Fibroblast of upper back skin (primary cell): ENCODE results near the gene AIRE.
"Not testable (repeated sequence)": the region's sequence is repeated elsewhere in the genome, so short reads cannot be mapped to it uniquely, and the experiment has no call there.

ENCODE experiments used
- DNase-seq: peaks from one replicate; pipeline ENCODE4 v3.0.0-alpha.2; 2013

Gene AIRE

DNA sequence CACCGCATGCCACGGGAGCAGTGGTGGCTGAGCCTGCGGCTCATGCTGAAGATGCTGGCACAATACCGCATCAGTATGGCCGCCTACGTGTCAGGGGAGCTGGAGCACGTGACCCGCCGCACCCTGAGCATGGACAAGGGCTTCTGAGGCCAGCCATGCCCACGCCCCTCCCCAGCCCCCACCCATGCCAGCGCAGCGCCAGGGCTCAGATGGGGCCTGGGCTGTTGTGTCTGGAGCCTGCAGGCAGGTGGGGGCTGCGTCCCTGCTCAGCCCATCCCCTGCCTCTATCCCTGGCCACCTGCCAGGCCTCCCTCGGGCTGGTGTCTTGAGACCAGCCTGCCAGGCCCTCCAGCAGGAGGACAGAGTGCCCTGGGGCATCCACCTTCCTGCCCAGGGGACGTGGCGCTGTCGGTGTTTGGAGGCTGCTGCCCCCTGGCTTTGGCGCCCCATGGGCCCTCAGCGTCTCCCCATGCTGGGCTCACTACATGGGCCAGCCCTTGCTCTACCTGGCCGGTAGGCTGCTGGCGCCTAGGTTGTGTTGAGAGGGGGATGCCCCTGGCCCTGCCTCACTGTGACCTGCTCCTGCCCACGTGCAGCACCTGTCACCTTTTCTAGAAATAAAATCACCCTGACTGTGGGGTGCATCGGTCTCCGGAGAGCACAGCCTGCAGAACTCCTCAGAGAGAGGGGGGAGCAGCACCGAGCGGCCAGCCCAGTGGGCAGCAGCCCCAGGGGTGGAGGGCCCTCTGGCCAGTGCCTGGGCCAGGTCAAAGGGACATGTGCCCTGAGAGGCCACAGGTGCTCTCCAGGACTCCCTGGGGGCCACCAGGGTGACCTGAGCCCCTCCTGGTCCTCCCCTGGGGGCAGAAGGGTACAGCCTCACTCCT, 41.3 kb downstream of the AIRE start:
- DNase-seq: no peak

DNA sequence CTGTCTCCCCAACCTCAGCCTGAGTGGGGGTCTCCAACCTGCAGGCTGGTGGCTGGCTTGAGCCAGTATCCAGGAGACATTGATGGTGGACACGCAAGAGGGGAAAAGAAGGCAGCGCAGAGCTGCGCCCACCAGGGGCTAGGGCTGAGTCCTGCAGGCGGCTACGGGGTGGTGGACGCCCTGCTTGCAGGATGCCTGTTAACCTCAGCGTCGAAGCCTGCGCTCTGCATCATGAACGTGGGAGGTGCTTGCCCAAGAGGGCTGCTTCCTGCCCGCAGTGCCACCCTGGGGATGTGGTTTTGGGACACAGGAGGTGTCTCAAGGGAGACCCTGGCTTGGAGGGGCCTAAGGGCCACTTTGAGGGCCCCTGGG, 41.9 kb downstream of the AIRE start:
- no peak for DNase-seq

DNA sequence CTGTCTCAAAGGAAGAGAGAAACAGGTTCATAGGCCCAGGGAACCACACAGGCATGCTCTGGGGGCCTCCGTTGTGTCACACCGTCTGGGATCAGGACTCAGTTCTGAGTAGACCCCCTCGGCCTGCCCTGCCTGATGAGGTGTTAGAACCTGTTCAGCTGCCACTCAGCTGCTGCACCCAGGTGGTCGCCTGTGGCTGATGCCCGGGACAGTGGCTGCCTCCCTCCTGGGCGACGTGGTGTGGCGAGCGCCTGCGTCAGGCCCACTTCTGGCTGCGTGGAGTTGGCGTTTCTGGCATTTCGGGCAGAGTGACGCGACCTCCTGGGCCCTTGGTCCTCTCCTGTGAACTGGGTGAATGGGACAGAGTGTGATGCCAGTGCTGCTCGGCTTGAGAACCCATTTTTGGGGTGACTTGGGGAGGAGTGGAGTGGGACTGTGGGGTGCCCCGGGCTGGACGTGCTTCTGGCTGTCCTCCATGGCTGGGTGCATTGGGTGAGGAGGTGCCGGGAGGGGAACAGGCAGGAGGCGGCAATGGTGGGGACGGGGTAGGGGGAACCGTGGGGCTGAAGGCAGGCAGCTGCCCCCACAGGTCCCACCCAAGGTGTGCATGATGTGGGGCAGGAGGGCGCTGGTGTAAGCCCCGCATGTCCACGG, 42.7 kb downstream of the AIRE start:
- no peak for DNase-seq

DNA sequence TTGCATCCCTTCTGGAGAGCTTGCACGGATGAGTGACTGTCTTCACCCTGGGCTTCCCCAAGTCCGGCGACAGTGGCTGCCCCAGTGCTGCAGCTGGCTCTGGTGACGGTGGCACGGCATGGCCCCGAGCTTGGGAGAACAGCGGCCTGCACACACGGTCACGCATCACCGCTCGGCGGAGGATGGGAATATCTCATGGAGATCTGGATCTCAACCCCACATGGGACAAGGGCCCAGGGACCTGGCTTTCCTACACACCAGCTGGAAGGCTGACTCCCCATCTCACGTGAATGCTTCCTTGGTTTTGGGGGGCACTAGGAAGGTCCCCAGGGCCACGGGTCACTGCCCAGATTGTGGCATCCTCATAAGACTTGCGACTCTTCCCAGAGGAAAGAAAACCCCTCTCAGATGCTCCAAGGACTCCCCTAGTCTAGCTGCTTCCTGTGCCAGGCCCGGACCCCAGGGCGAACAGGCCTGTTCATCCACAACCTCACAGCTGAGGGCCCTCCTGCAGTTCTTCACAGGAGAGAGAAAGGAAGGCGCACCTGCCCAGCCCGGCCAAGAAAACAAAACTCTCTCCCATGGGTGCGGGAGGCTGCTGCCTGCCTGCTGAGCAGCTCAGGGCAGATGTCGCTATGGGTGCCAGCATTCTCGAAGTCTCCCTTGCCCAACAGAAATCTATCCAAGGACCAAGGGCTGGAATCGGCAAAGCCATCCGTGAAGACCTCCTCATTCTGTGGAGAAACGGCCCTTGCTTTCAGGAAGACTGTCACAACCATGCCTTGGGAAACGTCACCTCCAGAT, 43.6 kb downstream of the AIRE start:
- DNase-seq: no peak

DNA sequence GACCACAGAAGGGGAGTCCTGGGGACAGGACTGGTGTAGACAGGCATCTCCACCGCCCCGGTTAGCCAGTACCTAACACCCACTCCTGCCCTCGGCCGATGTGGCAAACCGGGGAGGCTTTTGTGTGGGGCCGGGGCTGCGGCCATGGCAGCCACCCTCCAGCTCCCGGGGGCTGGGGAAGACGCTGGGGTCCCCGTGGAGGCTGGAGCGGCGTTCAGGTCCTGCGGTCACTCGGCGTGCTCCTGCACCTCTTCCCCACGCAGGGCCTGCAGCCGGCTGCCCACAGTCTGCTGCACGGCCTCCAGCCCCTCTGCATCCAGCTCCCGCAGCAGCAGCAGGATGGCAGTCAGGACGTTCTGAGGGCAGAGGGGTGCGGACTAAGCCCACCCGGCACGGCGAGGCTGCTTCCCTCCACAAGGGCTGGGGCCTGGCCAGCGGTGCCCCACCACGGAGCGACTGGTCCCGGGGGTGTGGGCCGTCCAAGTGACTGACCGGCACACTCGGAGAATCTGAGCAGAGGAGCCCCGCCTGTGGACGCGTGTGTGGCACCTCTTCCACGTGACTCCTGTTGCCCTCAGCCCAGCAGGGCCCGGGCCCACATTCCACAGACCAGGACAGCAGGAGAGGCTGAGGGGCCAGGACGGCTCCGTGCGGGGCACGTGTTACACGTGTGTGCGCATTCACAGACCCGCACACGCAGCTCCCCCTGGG, 44.5 kb downstream of the AIRE start:
- DNase-seq: no peak

DNA sequence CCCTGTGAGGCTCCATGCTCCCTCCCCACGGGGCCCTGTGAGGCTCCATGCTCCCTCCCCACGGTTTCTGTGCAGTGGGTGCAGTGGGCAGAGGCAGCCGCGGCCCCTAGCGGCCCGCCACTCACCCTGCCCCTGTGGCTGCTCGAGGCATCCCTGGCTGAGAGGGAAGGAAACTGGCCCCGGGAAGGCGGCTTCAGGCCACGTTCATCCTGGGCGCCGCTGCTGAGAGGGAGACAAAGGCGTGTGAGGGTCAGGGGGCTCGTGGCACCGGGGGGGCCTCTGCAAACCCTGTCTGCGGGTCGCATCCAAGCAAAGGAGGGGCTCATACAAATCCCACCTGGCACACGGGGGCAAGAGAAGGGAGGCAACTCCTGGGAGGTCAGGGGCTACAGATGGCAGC, 45.0 kb downstream of the AIRE start:
- no peak for DNase-seq

DNA sequence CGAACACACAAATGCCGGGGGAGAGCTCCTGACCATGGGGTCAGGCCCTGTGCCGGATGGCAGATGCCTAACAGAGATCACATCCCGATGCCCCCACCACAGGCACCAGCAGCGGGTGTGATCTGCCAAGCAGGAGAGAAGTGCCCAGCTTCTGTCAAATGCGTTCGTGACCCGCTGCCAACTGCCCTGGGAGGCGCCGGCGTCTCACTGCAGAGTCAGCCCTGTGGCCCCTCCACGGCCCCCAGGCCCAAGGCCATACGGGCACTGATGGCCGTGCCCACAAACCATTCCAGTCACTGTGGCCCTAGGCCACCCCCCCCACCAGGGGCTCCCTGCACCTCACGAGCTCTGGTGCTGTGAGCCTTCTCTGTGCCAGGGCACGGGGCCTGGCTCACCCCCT, 45.5 kb downstream of the AIRE start:
- no peak for DNase-seq

DNA sequence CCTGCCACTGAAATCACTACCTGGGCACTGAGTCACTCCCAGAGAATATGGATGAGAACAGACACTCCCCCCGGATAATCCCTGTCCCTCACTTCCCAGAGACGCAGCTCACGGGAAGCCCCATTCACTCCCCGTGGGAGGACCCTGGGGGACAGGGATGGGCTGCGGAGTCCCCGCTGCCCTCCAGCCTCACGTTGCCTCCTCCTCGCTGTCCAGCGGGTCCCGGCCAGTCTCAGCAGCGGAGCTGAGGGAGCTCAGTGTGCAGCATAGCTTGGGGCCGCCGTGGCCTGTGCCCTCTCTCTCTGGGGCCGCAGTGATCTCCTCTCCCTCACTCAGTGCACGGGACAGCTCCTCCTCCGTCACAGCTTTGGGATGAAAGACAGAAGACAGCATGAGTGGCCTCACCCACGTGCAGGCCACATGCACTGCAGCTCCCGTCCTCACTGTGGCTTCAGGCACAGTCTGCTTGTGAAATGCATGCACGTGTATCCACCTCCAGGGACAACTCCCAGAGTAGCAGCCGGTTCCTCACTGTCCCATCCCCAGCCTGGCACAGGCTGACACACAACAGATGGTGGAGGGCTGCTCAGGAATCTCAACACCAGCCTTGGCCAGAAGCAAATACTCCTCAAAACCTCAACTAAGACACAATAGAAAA, 46.1 kb downstream of the AIRE start:
- peak; percentile 18 for DNase-seq

DNA sequence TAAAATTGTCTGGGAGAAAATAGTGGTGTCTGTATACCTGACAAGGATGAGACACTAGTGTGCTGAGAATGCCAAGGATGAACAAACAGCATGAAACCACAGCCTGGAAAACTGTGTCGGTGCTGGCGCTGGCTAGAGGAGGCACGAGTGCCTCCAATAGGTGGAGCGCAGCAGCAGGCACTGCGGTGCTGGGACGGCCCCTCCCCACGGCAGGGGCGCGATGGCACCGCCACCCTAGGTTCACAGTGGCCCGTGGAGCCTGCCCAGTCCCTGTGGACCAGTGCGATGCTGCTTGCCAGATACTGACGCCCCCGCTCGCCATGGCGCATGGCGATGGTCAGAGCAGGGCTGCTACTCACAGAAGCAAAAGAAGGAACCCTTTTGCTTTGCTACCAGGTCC, 46.7 kb downstream of the AIRE start:
- no peak for DNase-seq

DNA sequence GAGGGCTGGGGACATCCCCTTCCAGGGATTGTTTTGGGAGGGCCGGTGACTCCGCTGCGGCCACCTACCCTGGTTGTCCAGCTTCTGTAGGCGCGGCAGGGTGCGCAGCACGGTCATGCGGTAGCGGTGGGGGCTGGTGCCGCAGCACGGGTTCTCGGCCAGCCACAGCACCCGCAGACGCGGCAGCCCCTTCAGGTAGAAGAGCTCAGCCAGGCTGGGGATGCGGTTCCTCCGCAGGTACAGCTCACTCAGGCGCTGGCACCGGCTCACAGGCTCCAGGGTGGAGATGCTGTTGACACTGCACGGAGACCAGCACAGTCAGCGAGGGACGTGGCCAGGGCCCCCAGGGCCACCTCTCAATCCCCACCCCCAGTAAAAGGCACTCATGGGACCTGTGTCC, 47.3 kb downstream of the AIRE start:
- no peak for DNase-seq

DNA sequence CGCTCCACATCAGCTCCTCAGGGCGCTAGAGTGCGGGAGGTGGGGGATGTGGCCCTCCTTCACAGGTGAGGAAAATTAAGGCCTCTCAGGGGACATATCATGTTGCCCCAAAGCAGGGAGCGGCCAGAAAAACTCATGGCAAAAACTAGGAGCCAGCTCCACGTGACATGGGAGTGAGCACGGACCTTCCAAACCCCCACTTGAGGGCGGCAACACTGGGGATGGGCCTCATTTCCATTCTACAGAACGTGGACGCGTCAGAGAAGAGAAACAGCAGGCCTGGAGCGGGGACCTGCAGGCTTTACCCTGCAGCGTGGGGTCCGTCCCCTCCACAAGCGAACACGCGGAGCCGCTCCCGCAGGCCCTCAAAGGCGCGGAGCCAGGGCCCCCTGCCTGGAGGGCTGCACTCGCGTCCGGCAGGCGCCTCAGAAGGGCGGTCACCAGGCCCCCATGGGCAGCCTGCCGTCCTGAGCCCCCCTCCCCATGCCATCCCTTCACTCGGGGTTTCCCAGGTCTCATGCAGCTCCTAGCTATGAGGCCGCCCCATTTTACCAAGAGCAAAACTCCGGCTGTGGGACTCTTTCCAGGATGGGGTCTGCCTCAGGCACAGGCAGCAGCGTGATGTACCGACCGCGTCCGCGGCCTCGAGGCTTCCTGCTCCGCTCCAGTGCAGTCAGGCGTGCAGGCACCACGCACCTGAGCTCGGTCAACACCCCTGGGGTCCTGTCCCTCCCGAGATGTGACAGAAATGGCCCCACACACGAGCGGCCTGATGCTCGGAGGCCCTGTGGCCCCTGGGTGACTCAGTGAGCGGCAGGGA, 48.0 kb downstream of the AIRE start:
- no peak for DNase-seq

DNA sequence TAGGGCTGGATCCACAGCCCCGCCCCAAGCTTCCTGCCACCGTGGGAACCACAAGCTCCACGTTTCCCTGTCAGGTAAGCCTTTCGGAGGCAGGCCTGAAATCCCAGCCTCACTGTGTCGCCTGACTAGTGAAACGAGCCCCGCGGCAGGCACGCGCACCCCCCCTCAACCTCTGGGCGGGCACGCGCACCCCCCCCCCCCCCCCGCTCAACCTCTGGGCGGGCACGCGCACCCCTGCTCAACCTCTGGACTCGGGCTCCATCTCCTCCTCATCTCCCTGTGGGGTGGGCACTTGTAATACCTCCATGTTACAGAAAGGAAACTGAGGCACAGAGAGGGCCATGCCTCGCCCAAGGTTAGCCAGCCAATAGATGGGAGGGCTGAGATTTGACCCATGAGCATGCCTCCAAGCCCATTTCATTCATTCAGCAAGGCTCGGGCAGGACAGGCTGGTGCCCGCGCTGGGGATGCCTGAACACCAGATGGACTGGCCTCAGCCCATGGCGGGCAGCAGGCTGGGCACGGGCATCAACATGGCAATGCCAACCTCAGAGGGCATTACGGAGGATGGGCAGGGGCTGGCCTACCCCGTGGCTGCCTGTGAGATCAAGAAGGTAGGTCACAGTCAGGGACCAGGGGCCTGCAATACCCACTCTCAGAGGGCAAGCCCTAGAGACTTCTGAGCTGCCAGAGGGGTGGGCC, 48.8 kb downstream of the AIRE start:
- DNase-seq: no peak

DNA sequence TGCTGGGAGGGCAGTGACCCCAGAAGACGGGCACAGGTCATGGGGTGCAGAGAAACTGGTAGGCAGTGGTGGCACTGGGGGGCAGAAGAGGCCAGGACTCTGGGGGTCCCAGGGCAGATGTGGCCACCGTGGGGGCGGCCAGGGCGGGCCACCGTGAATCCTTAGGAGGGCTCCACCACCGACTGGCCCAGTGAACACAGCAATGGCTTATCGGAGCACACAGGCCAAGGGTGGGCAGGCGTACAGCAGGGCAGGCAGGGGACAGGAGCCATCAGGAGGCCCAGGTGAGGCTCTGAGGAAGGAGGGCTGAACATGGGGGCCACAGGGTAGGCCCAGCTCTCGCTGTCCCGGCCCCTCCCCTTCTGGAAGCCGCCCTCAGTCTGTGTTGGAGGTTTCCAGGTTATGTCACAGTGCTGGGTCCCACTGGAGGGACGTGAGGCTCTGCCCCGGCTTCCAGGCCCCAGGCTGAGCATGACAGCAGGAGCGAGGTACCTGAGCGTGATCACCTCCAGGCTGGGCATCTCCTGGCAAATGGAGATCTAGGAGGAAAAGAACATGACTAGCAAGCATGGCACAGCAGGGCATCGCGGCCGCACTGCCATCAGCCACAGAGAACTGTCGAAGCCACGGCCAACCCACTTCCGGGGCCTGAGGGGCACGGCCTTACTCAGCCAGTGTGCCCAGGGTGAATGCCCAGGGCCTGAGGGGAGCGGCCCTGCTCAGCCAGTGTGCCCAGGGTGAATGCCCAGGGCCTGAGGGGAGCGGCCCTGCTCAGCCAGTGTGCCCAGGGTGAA, 49.8 kb downstream of the AIRE start:
- DNase-seq: no peak

DNA sequence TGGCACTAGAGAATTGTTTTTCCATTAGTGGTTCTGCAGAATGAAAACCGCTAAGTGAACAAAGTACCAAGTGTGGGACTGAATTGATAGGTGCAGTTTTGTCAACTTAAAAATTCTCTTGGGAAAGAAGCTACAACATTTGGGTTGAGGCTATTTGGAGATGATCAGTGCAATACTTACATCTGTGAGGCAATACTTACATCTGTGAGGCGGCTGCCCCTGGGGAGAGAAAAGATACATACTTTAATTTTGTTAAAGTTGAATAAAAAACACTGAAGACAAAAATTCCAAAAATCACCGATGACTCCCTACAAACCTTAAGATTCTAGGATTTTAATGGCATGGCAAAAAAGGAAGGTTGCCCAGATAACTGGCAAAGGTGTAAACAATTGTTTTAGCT, 51.8 kb downstream of the AIRE start:
- DNase-seq: peak; percentile 7

DNA sequence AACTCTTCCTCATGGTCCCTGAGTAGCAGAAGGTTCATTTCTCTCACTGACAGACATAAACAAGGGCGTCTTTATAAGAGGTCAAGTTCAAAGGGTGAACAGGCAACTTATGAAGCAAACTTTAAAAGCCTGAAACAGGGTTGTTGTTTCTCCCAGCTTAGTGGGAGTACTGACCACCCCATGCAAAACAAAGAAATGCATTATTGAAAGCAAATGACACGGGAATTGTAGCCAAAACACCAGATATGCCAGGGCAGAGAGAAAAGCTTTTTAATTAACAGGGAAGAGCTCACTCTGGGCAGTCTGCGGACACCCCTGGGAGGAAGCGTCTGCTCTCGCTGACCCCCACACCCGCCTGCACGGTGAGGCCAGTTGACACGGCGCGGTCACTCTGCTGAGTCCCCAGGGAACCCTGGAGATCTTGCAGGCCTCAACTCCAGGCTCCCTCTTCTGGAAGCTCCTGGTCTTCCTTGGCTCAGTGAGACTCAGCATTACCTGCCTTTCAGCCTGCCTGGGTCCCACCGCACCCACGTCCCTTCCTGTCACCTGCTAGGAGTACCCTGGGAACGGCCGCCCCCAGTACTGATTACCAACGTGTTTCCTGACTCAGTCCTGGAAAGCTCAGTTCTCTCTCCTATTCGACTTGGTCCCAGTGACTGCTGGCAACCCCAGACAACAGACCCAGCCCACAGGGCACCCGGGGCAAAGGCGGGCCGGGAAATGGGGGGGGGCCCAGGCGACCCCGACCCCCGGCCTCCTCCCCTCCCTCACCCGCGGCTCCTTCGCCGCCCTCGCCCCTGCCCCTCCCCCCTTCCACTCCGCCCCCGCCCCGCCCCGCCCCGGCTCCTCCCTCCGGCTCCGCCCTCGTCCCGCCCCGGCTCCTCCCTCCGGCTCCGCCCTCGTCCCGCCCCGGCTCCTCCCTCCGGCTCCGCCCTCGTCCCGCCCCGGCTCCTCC, 52.5 kb downstream of the AIRE start:
- peak; percentile 40 for DNase-seq

DNA sequence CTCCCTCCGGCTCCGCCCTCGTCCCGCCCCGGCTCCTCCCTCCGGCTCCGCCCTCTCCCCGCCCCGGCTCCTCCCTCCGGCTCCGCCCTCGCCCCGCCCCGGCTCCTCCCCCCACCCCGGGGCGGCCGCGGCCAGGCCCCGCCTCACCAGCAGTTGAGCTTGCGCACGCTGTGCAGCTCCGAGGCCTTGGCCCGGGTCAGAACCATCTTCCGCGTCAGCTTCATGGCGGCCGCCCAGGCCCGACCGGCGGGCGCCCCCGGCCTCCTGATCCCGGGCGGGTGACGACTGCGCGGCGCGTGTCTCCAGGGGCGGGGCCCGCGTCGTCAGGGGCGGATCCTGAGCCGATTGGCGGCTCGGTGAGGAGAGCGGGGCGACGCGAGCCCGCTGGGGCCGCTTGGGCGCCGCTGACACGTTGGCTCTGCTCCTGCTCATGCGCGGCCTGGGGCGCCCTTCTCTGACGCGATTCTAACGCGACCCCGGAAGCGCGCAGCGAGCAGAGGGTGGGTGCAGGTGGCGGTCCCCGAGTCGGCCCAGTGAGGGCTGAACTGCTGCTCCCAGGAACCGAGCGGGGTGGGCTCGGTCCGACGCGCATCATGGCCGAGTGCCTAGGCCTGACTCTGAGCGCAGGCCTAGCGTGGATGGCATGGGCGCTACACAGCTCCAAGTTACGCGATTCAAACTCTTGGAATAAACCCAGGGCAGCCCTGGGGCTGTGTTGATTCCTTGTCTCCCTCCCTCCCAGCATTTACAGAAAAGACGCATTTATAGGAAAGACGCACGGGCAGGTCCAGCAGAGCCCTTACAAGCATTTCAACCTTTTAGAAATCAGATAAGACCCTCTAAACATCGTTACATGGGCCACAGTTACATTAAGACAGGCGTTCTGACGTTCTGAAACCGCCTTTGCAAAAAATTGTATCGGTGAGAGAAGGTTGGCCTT, 53.6 kb downstream of the AIRE start, which contains the start of gene CFAP410:
Gene CFAP410 (minus strand): TSS at position 420 of the 940 bp plus-strand sequence. CDS start 196 bp downstream, at position 224.
- DNase-seq: peak; percentile 94

DNA sequence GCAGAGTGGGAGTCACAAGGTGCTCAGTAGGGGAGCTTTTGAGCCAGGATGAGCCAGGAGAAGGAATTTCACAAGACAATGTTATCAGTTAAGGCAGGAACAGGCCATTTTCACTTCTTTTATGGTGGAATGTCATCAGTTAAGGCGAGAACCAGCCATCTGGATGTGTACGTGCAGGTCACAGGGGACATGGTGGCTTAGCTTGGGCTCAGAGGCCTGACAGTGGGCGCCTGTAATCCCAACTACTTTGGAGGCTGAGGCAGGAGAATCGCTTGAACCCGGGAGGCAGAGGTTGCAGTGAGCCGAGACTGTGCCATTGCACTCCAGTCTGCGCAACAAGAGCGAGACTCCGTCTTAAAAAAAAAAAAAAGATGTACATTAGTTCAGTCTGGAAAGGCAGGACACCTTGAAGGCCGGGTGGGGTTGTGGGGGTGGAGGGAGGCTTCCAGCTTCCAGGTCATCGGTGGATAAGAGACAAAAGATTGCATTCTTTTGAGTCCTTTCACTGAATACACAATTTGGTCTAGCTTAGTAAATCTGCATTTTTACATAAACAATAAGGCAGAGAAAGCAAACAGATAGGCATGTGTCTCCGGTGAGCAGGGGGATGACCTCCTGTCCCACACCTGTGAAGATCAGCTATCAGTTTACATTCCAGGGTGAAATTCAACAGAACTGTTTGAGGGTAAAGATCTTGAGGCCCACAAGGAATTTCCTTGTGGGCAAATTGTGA, 56.2 kb downstream of the AIRE start:
- DNase-seq: not testable (repeated sequence)
